Measurements from ENCODE around the gene TPD52L1.

Gene TPD52L1

GRCh38 chr6:125307150-125307838 is 153.7 kb downstream of the TPD52L1 start:
- no peak for DNase-seq (ENCODE audit: low spot score)

- no peak for DNase-seq (ENCODE audit: low spot score)
Measured at GRCh38 chr6:125307964-125308615, 154.5 kb downstream of the TPD52L1 start.

- peak; percentile 57 for DNase-seq (ENCODE audit: low spot score)
Measured at GRCh38 chr6:125310994-125311649, 157.5 kb downstream of the TPD52L1 start.

- no peak for DNase-seq (ENCODE audit: low spot score)
Measured at GRCh38 chr6:125312478-125312877, 158.9 kb downstream of the TPD52L1 start.

DNA sequence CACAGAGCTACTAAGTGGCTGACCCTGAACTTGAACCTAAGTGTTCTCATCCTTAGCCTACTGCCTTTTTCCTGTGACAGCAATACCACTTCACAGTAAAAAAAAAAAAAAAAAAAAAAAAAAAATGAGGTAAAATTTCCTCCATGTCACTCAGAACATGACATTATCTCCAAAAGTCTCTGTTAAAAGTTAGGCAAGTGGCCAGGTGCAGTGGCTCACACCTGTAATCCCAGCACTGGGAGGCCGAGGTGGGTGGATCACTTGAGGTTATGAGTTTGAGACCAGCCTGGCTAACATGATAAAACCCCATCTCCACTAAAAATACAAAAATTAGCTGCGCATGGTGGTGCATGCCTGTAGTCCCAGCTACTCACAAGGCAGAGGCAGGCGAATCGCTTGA is 159.4 kb downstream of the TPD52L1 start:
- DNase-seq (ENCODE audit: low spot score) = no peak
